Activated CD8-positive, alpha-beta T cell treated with anti-CD3 and anti-CD28 coated beads for 36 hours (primary cell): ENCODE results near the gene KCNIP2. TPM values are rescaled to one million over a fixed set of nuclear protein-coding genes. Genes with fewer than 3 reads are reported as not detected.

Experiments used
- ATAC-seq: fragments of 200-7000 bp; cut with Tn5 transposase; one replicate; pipeline ENCODE4 v1.10.0; 2021; ENCODE audit warnings: mild to moderate bottlenecking, moderate library complexity
- CTCF ChIA-PET: fragments of 350-600 bp; sonication (Branson Sonifier 250); formaldehyde crosslinking; loops from one replicate; lab custom pipeline; 2021; ENCODE audit warnings: antibody characterized with exemption; lab: Charles Lee
- POLR2A ChIA-PET: fragments of 350-600 bp; sonication (Branson Sonifier 250); formaldehyde crosslinking; loops from one replicate; lab custom pipeline; 2021; ENCODE audit warnings: antibody characterized with exemption; lab: Charles Lee
- DNase-seq: peaks from one replicate; pipeline ENCODE4 v3.0.0-alpha.2; 2020
- H3K27ac Mint-ChIP-seq: one replicate; pipeline ENCODE4 v1.8.0; 2021; ENCODE audit warnings: mild to moderate bottlenecking, mixed read lengths
- H3K27me3 Mint-ChIP-seq: one replicate; pipeline ENCODE4 v1.8.0; 2021; ENCODE audit warnings: mixed read lengths
- H3K36me3 Mint-ChIP-seq: one replicate; pipeline ENCODE4 v1.8.0; 2021; ENCODE audit warnings: low read depth, mixed read lengths
- H3K4me1 Mint-ChIP-seq: one replicate; pipeline ENCODE4 v1.8.0; 2021; ENCODE audit warnings: low read depth, mixed read lengths
- H3K4me3 Mint-ChIP-seq: one replicate; pipeline ENCODE4 v1.8.0; 2021; ENCODE audit warnings: mild to moderate bottlenecking, moderate library complexity, mixed read lengths
- H3K9me3 Mint-ChIP-seq: one replicate; pipeline ENCODE4 v1.8.0; 2021; ENCODE audit warnings: mixed read lengths
- CTCF ChIP-seq: fragments of 200-600 bp; IDR thresholded peaks from one replicate; pipeline ENCODE4 v1.8.0; 2022; ENCODE audit warnings: antibody characterized with exemption, mild to moderate bottlenecking
- intact Hi-C: fragments of 100-400 bp; cut with micrococcal nuclease; formaldehyde crosslinking; loops from one replicate; pipeline ENCODE4 v1.10.0; 2022
- total RNA-seq, 2 experiments: library from RNA; stranded (reverse); gene quantifications; one replicate each; pipeline ENCODE4 v1.2.3, GENCODE V29; 2021

KCNIP2 gene
- total RNA-seq, 2 experiments from 2014 or later, result 2.4 to 3.1 TPM

GRCh38 chr10:101856626-101857025 is 13.0 kb upstream of the KCNIP2 start:
- ChIA-PET CTCF (interaction anchor here (1.2 to 5.8 kb wide), 3 partner anchors 16 to 246 kb away, joined by 3 to 42 read pairs (median 5); no protein-coding TSS in a partner anchor), POLR2A (interaction anchor here (1.2 kb wide), 1 partner anchor 138 kb away, joined by 3 read pairs; no protein-coding TSS in a partner anchor)
- peaks cover 10% of the 10 kb centered on the region for H3K9me3 Mint-ChIP-seq

GRCh38 chr10:101851411-101852116 is 8.0 kb upstream of the KCNIP2 start:
- no peak for ATAC-seq
- intact Hi-C loops, result no loop called here

More at GRCh38 chr10:101856626-101857025, 13.0 kb upstream of the KCNIP2 start:
- H3K4me3 Mint-ChIP-seq, result no peak overlapping the region
- no peak for DNase-seq
- intact Hi-C loops, result no loop called here
- H3K27ac Mint-ChIP-seq, result no peak overlapping the region
- peaks cover 20% of the 10 kb centered on the region for H3K36me3 Mint-ChIP-seq
- TF ChIP-seq CTCF, result no peak
- no peaks in the 10 kb centered on the region for H3K27me3 Mint-ChIP-seq
- ATAC-seq, result no peak
- peaks cover 4% of the 10 kb centered on the region for H3K4me1 Mint-ChIP-seq

GRCh38 chr10:101850749-101851148 is 7.1 kb upstream of the KCNIP2 start:
- H3K4me3 Mint-ChIP-seq, result no peak overlapping the region
- intact Hi-C loops, result no loop called here
- no peak for TF ChIP-seq CTCF
- H3K9me3 Mint-ChIP-seq, result no peaks in the 10 kb centered on the region
- peaks cover 2% of the 10 kb centered on the region for H3K36me3 Mint-ChIP-seq
- H3K27ac Mint-ChIP-seq, result no peak overlapping the region
- ATAC-seq (no peak), DNase-seq (no peak)
- no peaks in the 10 kb centered on the region for H3K27me3 Mint-ChIP-seq
- no peaks in the 10 kb centered on the region for H3K4me1 Mint-ChIP-seq
- ChIA-PET POLR2A (no interaction called here), CTCF (interaction anchor here (1.2 to 5.2 kb wide), 4 partner anchors 10 to 159 kb away, joined by 3 to 31 read pairs (median 6); no protein-coding TSS in a partner anchor)

More at GRCh38 chr10:101851411-101852116, 8.0 kb upstream of the KCNIP2 start:
- POLR2A ChIA-PET, result no interaction called here
- H3K36me3 Mint-ChIP-seq, result no peaks in the 10 kb centered on the region
- H3K27me3 Mint-ChIP-seq, result no peaks in the 10 kb centered on the region
- CTCF ChIA-PET, result interaction anchor here (1.2 to 5.2 kb wide), 5 partner anchors 11 to 221 kb away, joined by 3 to 31 read pairs (median 5); no protein-coding TSS in a partner anchor
- H3K27ac Mint-ChIP-seq, result no peak overlapping the region
- no peaks in the 10 kb centered on the region for H3K9me3 Mint-ChIP-seq
- no peak for TF ChIP-seq CTCF
- no peaks in the 10 kb centered on the region for H3K4me1 Mint-ChIP-seq
- DNase-seq, result no peak
- H3K4me3 Mint-ChIP-seq, result no peak overlapping the region

GRCh38 chr10:101848894-101849351 is 5.3 kb upstream of the KCNIP2 start:
- peaks cover 2% of the 10 kb centered on the region for H3K27me3 Mint-ChIP-seq
- no peak overlapping the region for H3K4me3 Mint-ChIP-seq
- ATAC-seq (no peak), DNase-seq (no peak)
- no peaks in the 10 kb centered on the region for H3K9me3 Mint-ChIP-seq
- intact Hi-C loops, result no loop called here
- TF ChIP-seq CTCF, result no peak
- POLR2A ChIA-PET, result no interaction called here
- H3K36me3 Mint-ChIP-seq, result peaks cover 2% of the 10 kb centered on the region
- CTCF ChIA-PET, result interaction anchor here (0.8 to 10.8 kb wide), 5 partner anchors 8 to 222 kb away, joined by 3 to 151 read pairs (median 4); partner anchors contain the start of gene HPS6
- H3K4me1 Mint-ChIP-seq, result peaks cover 6% of the 10 kb centered on the region
- no peak overlapping the region for H3K27ac Mint-ChIP-seq

- Mint-ChIP-seq H3K9me3 (no peaks in the 10 kb centered on the region), H3K27ac (no peak overlapping the region), H3K4me1 (peaks cover 6% of the 10 kb centered on the region), H3K4me3 (no peak overlapping the region), H3K36me3 (peaks cover 2% of the 10 kb centered on the region), H3K27me3 (peaks cover 2% of the 10 kb centered on the region)
- ChIA-PET POLR2A (interaction anchor here (1.0 kb wide), 1 partner anchor 78 kb away, joined by 3 read pairs; no protein-coding TSS in a partner anchor), CTCF (interaction anchor here (1.0 to 10.8 kb wide), 4 partner anchors 8 to 222 kb away, joined by 3 to 151 read pairs (median 18); partner anchors contain the start of gene HPS6)
- intact Hi-C loops, result no loop called here
- no peak for TF ChIP-seq CTCF
- ATAC-seq, result no peak
- no peak for DNase-seq
Measured at GRCh38 chr10:101848408-101848807, 4.8 kb upstream of the KCNIP2 start.
